PC-9 (cell line): Measurements from ENCODE around the gene GRPR. TPM values are rescaled to one million over a fixed set of nuclear protein-coding genes. Genes with fewer than 3 reads are reported as not detected.
A peak's percentile ranks its signal among the peaks of the same experiment; 100 is the strongest.

Experiments
- Bru-seq: library from RNA; stranded (reverse); fragments of 400-500 nt; gene quantifications from one replicate; lab custom pipeline; 2021; lab: Mats Ljungman, UMichigan
- BruChase-seq, 2 experiments: library from RNA; stranded (reverse); fragments of 400-500 nt; gene quantifications; one replicate each; lab custom pipeline; 2021; lab: Mats Ljungman, UMichigan
- BruUV-seq: library from RNA; stranded (reverse); fragments of 400-500 nt; replicated peaks from 2 replicates; lab custom pipeline; 2021; lab: Mats Ljungman, UMichigan
- CTCF ChIA-PET: fragments of 300-600 bp; sonication (Branson Sonifier 250); formaldehyde crosslinking; loops from one replicate; lab custom pipeline; 2022; ENCODE audit warnings: antibody characterized with exemption; lab: Charles Lee
- POLR2A ChIA-PET: fragments of 300-600 bp; sonication (Branson Sonifier 250); formaldehyde crosslinking; loops from one replicate; lab custom pipeline; 2022; ENCODE audit warnings: antibody characterized with exemption; ENCODE audit not compliant: unreplicated experiment; lab: Charles Lee
- DNase-seq, 2 experiments: peaks; one replicate each; pipeline versions ENCODE4 v3.0.0 to v3.0.0-alpha.2; 2015 to 2022; ENCODE audit warnings: mixed read lengths in 1 of 2
- H2AFZ ChIP-seq: fragments of 200-600 bp; sonication (generic); 2 replicates; pipeline ENCODE4 v1.8.1; 2017; ENCODE audit warnings: antibody characterized with exemption
- H3F3A ChIP-seq: fragments of 200-600 bp; sonication (generic); 2 replicates; pipeline ENCODE4 v1.8.1; 2017; ENCODE audit warnings: antibody characterized with exemption, mild to moderate bottlenecking, low read depth; ENCODE audit not compliant: insufficient read depth
- H3K27ac ChIP-seq: fragments of 200-600 bp; sonication (generic); 2 replicates; pipeline ENCODE4 v1.6.1; 2016; ENCODE audit warnings: mixed run types
- H3K27me3 ChIP-seq: fragments of 200-600 bp; sonication (generic); 2 replicates; pipeline ENCODE4 v1.6.1; 2016; ENCODE audit warnings: low read depth, mixed run types; ENCODE audit not compliant: insufficient read depth
- H3K36me3 ChIP-seq: fragments of 200-600 bp; sonication (generic); 2 replicates; pipeline ENCODE4 v1.6.1; 2016; ENCODE audit warnings: low read depth, mixed run types
- H3K4me1 ChIP-seq: fragments of 200-600 bp; sonication (generic); replicated peaks from 2 replicates; pipeline ENCODE4 v1.6.1; 2016; ENCODE audit warnings: mixed run types; ENCODE audit not compliant: insufficient read depth
- H3K4me2 ChIP-seq: fragments of 200-600 bp; sonication (generic); 2 replicates; pipeline ENCODE4 v1.6.1; 2017; ENCODE audit warnings: mixed run types
- H3K4me3 ChIP-seq: fragments of 200-600 bp; sonication (generic); 2 replicates; pipeline ENCODE4 v1.6.1; 2016; ENCODE audit warnings: mixed run types
- H3K79me2 ChIP-seq: fragments of 200-600 bp; sonication (generic); 2 replicates; pipeline ENCODE4 v1.6.1; 2017; ENCODE audit warnings: low read depth, mixed run types
- H3K9me2 ChIP-seq: fragments of 200-600 bp; sonication (generic); 2 replicates; pipeline ENCODE4 v1.8.1; 2017; ENCODE audit warnings: mild to moderate bottlenecking; ENCODE audit not compliant: insufficient read depth
- H3K9me3 ChIP-seq: fragments of 200-600 bp; sonication (generic); 2 replicates; pipeline ENCODE4 v1.8.1; 2016; ENCODE audit warnings: low read depth; ENCODE audit not compliant: insufficient read depth
- H4K20me1 ChIP-seq: fragments of 200-600 bp; sonication (generic); 2 replicates; pipeline ENCODE4 v1.8.1; 2017; ENCODE audit not compliant: insufficient read depth
- EZH2 ChIP-seq: fragments of 200-600 bp; sonication (generic); IDR thresholded peaks from 2 replicates; pipeline ENCODE4 v1.8.0; 2017; ENCODE audit warnings: antibody characterized with exemption, low read depth
- intact Hi-C: fragments of 100-400 bp; cut with micrococcal nuclease; formaldehyde crosslinking; loops from one replicate; pipeline ENCODE4 v1.10.0; 2022; ENCODE audit not compliant: unreplicated experiment
- long read RNA-seq: library from polyadenylated mRNA; stranded (forward); transcript quantifications from one replicate; pipeline ENCODE4 v2.0.0, GENCODE V29; 2022
- total RNA-seq: library from RNA; stranded (reverse); gene quantifications from 2 replicates; pipeline ENCODE4 v1.2.3, GENCODE V29; 2021
- TF ChIP-seq, protein P1 (sequence below): fragments of 200-600 bp; sonication (generic); conservative IDR thresholded peaks from 2 replicates; pipeline ENCODE4 v1.6.1; 2017; ENCODE audit warnings: mixed run types, antibody characterized with exemption, mild to moderate bottlenecking, moderate library complexity

Gene GRPR
- total RNA-seq (1.1 TPM in 1 of 2 replicates, not detected in the other), Bru-seq, nascent RNA (percentile 35 among the genes with signal in this experiment), BruChase-seq, experiment 1, labeled RNA remaining after a 2-hour chase (percentile 21 among the genes with signal in this experiment), BruChase-seq, experiment 2, labeled RNA remaining after a 6-hour chase (percentile 35 among the genes with signal in this experiment)
- long read RNA-seq, result 0 reads

DNA sequence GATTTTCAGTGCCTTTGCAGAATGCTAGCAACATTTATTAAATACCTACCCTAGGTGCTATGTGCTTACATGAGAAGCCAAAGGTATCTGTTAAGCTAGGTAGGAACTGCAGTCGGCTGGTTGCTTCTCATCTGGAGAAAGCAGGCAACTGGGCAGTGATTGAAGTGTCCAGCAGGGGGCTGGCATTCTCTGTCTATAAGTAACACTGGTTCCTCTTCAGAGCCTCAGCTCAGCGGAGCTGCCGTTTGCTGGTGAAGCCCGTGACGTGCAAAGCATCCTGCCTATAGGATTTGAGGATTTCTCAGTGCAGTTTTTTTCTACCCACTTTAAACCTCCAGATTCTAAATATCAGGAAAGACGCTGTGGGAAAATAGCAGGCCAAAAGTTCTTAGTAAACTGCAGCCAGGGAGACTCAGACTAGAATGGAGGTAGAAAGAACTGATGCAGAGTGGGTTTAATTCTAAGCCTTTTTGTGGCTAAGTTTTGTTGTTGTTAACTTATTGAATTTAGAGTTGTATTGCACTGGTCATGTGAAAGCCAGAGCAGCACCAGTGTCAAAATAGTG is at the start of gene GRPR:
TSS of gene GRPR (plus strand) at position 344 of the 565 bp plus-strand sequence. CDS start 389 bp downstream, outside the sequence.
- H3K27me3 ChIP-seq, result no peaks in the 10 kb centered on the region

DNA sequence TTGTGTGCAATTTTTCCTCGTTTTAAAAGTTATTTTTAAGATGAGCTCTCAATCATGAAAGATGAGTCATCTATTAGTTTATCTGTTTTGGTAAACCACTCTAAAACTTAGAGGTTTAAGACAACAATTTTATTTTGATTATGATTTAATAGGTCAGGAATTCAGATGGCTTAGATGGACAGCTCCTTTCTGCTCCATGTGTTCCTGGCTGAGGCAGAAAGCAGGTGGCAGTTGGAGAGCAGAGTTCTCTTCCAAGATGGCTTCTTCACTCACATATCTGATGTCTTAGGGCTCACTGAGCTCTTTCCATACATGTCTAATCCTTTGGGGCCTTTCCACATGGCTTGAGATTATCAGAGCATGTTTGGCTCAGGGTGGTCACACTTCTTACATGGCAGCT is 48.3 kb upstream of the GRPR start:
- Histone ChIP-seq H3K36me3 (no peaks in the 10 kb centered on the region), H3F3A (no peaks in the 10 kb centered on the region), H4K20me1 (no peaks in the 10 kb centered on the region), H3K9me2 (no peaks in the 10 kb centered on the region), H3K4me3 (no peak overlapping the region), H3K4me1 (no peaks in the 10 kb centered on the region), H3K79me2 (no peaks in the 10 kb centered on the region), H3K9me3 (no peaks in the 10 kb centered on the region), H3K4me2 (no peak overlapping the region), H3K27ac (no peak overlapping the region), H3K27me3 (no peaks in the 10 kb centered on the region), H2AFZ (no peak overlapping the region)
- ChIA-PET CTCF (no interaction called here), POLR2A (no interaction called here)
- intact Hi-C loops, result no loop called here
- no TSS peak for BruUV-seq
- no peak for DNase-seq
- no peak for TF ChIP-seq EZH2
- TF ChIP-seq, protein P1, sequence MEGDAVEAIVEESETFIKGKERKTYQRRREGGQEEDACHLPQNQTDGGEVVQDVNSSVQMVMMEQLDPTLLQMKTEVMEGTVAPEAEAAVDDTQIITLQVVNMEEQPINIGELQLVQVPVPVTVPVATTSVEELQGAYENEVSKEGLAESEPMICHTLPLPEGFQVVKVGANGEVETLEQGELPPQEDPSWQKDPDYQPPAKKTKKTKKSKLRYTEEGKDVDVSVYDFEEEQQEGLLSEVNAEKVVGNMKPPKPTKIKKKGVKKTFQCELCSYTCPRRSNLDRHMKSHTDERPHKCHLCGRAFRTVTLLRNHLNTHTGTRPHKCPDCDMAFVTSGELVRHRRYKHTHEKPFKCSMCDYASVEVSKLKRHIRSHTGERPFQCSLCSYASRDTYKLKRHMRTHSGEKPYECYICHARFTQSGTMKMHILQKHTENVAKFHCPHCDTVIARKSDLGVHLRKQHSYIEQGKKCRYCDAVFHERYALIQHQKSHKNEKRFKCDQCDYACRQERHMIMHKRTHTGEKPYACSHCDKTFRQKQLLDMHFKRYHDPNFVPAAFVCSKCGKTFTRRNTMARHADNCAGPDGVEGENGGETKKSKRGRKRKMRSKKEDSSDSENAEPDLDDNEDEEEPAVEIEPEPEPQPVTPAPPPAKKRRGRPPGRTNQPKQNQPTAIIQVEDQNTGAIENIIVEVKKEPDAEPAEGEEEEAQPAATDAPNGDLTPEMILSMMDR, result no peak

More for the DNA sequence above, at the start of gene GRPR:
- Histone ChIP-seq H3F3A (no peaks in the 10 kb centered on the region), H3K27ac (no peak within 1 kb of the TSS), H3K4me1 (no peaks in the 10 kb centered on the region), H2AFZ (no peak within 1 kb of the TSS), H3K4me3 (no peak within 1 kb of the TSS), H3K79me2 (no peaks in the 10 kb centered on the region), H4K20me1 (no peaks in the 10 kb centered on the region), H3K4me2 (peak within 1 kb of the TSS; percentile 58), H3K9me2 (no peaks in the 10 kb centered on the region), H3K36me3 (no peaks in the 10 kb centered on the region), H3K9me3 (no peaks in the 10 kb centered on the region)
- CTCF ChIA-PET, result interaction anchor here (0.7 to 1.1 kb wide), 2 partner anchors 116 to 404 kb away, joined by 4 read pairs; no protein-coding TSS in a partner anchor
- POLR2A ChIA-PET, result no interaction called here
- intact Hi-C loops, result loop anchor here (1.0 to 2.0 kb wide), 4 partner anchors 89 to 548 kb away; no protein-coding TSS in a partner anchor
- no TSS peak for BruUV-seq
- peak; percentile 61 to 72 for DNase-seq
- TF ChIP-seq, protein P1, result peak; percentile 80
- TF ChIP-seq EZH2, result no peak

DNA sequence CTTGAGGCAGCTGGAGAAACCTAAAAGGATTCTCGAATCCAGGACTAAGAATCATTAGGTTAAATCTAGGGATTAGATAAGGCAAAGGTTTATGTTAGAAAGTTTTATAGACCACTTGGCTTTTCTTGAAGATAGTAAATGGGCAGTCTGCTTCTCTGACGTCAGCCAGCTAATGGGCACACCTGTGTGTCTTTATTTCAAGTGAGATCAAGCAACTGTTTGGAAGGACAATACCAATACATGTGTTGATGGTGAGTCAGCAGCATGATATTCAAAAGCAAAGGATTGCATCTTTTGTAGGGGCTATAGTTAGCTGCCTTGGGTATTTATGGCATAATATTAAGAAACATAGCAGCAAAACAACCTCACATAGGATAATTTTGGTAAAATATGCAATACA is 46.5 kb upstream of the GRPR start:
- intact Hi-C loops, result no loop called here
- TF ChIP-seq, protein P1, result no peak
- no peak for TF ChIP-seq EZH2
- no TSS peak for BruUV-seq

More for the DNA sequence above, 46.5 kb upstream of the GRPR start:
- ChIA-PET CTCF (no interaction called here), POLR2A (no interaction called here)
- no peak for DNase-seq
- no peaks in the 10 kb centered on the region for H3K27me3 ChIP-seq
- no peaks in the 10 kb centered on the region for H3K36me3 ChIP-seq
- H3K4me2 ChIP-seq, result no peak overlapping the region
- no peak overlapping the region for H2AFZ ChIP-seq
- no peaks in the 10 kb centered on the region for H3K9me2 ChIP-seq
- no peak overlapping the region for H3K27ac ChIP-seq
- H3F3A ChIP-seq, result no peaks in the 10 kb centered on the region
- no peaks in the 10 kb centered on the region for H3K4me1 ChIP-seq
- no peaks in the 10 kb centered on the region for H3K9me3 ChIP-seq
- no peaks in the 10 kb centered on the region for H3K79me2 ChIP-seq
- no peak overlapping the region for H3K4me3 ChIP-seq
- H4K20me1 ChIP-seq, result no peaks in the 10 kb centered on the region
